ENCODE data around the gene ZCCHC24.
A peak's percentile ranks its signal among the peaks of the same experiment; 100 is the strongest.

The ZCCHC24 gene

DNA sequence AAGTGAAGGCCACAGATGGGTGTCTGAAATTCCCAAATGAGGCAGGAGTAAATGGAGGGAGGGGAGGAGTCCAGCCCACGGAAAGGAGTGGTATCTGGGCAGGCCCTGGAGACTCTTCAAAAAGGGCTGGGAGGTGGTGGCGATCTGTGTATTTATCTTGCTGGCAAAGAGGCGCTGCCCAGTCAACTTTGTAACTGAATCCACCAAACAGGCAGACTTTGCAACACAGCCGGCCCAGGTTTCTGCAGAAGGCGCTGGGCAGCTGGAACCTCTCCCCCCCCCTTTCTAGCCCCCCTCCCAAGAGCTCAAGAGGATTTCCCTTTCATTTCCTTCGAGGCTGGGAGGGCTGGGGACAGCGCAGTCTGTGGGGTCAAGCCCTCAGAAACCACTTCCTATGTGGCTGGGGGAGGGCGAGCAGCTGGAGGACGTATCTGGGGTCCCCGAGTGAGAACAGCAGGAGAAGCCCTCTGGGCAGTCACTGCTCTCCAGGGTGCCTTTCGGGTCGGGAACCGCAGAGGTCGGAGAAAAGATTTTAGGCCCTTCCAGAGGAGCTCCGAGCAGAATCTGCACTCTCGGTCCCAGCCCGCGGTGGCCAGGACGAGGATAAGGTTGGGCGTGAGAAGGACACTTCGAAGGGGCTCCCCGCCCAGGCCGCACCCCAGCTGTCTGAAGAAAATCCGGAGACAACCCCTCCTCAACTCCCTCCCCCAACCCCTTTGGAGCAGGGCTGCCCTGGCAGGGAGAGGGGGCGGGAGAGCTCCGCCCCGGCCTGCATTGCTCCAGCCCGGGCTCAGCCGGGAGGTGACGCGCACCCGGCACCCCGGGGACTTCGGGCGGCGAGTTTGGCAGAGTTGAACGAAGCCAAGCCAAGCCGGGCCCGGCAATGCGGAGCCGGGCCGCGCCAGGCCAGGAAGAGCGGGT, 965 bp downstream of the ZCCHC24 start:
- peak; percentile 84 for DNase-seq

DNA sequence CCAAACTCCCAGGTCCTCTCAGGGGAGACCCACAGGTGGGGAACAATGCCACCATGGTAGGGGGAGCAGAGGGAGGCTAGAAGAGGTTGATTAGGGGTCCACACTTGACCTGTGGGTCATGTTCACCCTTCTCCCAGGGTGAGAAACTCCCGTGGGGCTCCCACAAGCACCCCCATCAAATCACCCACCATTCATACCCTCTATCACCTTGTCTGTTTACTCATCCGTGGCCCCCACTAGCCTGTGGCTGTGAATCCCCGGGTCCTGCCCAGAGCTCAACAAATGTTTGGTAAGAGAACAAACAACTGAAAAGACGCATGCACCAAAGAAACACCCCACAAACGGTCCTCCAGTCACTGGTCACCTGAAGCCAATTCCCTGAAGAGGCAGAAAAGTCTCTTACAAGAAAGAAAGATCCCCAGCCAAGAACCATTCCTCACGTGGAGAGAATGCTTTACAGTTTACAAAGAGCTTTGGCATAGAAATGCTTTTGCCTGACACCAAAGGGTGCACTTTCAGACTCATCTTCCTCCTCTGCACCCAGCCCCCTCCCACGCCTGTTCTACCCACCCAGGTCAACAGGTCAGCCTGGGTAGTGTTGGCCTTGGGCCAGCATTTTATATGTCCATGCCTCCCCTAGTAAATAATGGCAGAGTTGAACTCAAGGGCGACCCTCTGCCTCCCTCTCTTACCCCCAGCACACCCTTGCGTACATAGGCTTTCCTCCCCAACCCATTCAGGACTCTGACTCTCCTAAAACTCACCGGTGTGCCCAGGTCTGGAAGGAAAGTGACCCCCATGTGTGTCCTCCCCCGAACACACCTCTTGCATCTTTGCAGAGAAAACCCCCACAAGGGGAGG, 1.9 kb downstream of the ZCCHC24 start:
- peak; percentile 60 for DNase-seq

GRCh38 chr10:79442171-79443040, 3.0 kb downstream of the ZCCHC24 start:
- DNase-seq: peak; percentile 45

DNA sequence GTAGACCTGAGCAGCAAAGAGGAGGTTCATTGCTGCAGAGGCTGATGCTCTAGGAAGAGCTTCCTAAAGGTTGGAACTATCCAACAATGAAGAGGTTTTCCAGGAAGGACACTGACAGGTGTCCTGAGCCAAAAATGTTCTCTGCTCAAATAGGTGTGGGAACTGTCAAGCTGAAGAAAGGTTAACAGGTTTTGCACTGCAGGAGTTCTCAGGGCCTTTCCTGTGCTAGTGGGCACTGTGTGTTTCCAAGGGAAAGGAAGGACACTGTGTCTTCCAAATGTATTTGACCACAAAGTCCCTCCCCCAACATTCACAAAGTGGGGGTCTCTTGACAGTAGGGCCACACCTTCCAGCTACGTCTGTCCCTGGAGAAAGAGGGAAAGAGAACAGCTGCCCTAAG, 4.0 kb downstream of the ZCCHC24 start:
- DNase-seq: no peak

DNA sequence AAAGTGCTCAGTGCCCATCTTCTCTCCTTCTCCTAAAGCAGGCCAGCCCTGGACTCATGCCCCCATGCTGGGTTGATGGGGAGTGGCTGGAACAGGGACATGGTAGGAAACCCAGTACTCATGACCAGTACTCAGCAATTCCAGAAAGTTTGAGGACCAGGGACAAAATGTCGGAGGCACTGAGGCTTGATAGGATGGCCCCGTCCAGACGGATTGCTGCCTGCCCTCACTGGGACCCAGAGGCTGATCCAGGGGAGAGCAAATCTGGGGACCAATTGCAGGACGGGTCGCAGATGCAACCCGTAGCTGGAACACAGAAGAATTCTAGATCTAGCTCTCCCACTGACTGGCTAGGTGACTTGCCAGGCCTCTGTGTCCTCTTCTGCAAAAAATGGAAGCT, 5.1 kb downstream of the ZCCHC24 start:
- DNase-seq: peak; percentile 16

- DNase-seq: peak; percentile 43
Observed at GRCh38 chr10:79438699-79439085, 6.7 kb downstream of the ZCCHC24 start.

GRCh38 chr10:79438021-79438698, 7.3 kb downstream of the ZCCHC24 start:
- peak; percentile 34 for DNase-seq

DNA sequence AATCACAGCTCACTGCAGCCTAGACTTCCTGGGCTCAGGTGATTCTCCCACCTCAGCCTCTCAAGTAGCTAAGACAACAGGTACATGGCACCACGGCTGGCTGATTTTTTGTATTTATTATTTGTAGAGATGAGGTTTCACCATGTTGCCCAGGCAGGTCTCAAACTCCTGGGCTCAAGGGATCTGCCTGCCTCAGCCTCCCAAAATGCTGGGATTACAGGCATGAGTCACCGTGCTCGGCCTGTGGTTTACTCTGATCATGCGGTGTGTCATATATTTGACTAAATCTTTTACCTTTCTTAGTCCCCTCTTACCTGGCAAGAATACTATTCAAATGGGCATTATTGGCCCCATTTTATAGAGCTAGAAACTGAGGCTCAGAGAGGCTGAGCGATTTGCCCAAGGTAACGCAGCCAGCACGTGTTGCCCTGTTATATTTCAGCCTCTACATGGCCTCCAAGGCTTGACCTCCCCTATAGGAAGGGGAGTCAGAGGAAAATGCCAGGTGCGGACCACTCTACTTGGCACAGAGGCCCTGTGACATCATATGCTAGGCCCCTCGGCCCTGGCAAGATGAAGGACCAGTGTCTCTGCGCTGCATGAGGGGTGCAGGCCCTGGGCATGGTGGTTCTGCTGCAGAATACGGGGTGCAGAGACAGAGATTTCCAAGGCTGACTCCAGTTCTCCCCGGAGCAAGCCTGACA, 8.2 kb downstream of the ZCCHC24 start:
- peak; percentile 33 for DNase-seq

DNA sequence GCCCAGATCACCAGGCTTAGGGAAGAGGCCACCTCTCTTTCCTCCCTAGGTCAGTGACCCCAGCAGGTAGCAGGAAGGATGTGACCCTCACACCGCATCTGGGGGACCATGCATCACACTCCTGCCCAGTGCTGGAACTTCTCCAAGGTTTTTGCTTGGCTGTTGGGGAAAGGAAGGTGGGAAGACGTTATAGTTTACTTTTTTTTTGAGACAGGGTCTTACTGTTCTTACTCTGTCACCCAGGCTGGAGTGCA, 8.6 kb downstream of the ZCCHC24 start:
- no peak for DNase-seq

- peak; percentile 55 for DNase-seq
Observed at GRCh38 chr10:79436066-79436849, 9.2 kb downstream of the ZCCHC24 start.

- DNase-seq: peak; percentile 53
Observed at GRCh38 chr10:79435271-79436065, 10.0 kb downstream of the ZCCHC24 start.

GRCh38 chr10:79434821-79435251, 10.6 kb downstream of the ZCCHC24 start:
- DNase-seq: peak; percentile 44

DNA sequence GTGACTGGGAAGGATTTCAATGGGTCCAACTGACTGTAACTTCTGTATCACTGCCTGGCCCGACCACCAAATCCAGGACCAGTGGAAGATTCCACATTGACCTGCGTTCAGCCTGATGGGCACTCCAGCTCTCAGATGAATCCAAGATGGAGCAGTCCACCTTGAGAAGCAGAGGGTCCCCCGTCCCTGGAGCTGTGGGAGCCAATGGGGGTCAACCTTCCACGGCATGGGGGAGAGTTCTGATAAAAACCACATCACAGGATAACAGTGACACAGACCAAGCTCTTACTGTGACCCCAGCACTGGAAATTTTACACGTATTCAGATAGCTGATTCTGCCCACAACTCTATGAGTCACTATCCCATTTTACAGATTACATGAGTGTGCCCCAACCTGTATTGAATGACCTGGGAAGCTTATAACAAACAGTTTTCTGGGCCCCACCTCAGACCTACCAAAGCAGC, 11.2 kb downstream of the ZCCHC24 start:
- DNase-seq: no peak

GRCh38 chr10:79433324-79434222, 11.9 kb downstream of the ZCCHC24 start:
- DNase-seq: peak; percentile 55

DNA sequence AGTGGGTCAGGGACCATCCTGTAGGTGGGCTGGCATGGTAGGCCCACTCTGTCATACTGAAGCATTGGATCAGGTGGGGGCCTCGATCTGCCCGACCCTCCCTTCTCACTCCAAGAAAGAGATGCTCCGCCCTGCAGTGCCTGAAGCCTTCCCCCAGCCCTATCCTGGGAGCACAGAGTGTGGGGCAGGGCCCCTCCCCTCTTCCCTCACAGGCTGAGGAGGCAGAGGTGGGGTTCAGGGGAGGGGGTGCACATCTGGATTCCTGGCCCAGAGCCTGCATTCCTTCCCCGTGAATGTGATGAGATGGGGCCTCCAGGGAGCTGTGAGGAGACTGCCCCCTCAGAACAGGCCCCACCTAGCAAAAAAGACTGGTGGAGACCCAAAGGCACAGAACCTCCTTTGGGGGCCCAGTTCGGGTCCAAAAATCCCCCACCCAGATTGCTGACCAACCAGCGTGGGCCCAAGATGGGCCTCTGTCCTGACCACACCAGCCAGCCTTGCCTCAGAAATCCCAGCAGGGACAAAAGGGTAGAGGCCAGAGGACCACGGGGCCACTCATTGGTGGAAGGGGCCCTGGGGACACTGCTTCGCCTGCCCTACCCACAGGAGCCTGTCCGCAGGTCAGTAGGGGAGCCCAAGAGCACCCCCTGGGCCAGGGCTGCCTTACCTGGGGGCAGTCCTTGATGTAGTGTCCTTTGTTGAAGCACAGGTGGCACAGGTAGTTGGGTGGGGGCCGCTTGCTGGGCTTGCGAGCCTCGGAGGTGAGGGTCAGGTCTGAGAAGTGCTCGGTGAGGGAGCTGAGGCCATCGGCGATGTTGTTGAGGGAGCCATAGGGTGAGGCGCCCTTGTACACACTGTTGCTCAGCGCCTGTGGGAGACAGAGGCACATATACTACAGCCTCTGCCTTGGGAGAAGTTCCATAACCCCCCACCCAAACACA, 13.3 kb downstream of the ZCCHC24 start:
- no peak for DNase-seq

DNA sequence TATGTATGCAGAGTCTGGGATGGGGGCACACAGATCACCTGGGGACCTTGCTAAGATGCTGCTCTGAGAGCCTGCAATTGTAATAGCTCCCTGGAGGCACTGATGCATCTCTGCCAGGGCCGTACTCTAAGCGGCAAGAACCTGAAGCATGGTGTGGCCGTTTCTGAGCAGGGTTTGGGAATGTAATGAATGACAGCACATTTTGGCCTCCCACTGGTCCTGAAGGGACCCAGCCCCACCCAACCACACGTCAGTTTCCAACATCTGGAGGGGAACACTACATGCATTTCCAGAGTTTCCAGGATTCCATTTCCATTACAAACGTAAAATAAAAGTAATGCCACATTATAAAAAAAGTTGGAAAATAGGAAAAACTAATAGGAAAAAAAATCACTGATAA, 14.0 kb downstream of the ZCCHC24 start:
- DNase-seq: no peak

DNA sequence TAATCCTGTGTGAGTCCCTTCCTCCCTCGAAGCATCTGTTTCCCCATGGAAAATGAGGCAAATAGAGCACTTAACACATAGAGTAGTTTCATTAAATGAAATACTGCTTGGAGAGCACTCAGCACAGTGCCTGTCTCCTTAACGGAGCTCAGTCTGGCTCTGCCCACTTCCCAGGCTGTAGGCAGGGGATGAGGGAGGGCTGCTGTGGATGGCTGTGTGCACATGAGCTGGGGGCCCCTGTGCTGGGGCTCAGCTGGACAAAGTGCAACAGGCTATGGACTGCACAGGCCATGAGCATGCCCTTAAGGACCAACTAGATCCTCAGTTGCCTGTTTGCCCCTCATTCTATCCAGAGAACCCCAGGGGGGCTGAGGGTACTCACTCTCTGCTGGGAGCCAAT, 14.5 kb downstream of the ZCCHC24 start:
- DNase-seq: no peak
